Measurements from ENCODE around the gene PRKAG2. TPM values are rescaled to one million over a fixed set of nuclear protein-coding genes. Genes with fewer than 3 reads are reported as not detected.

The PRKAG2 gene
- total and polyA plus RNA-seq, 8 donors, result 19.9 to 302 (median 60.9) TPM

GRCh38 chr7:151634643-151635042 lies 242.3 kb downstream of the PRKAG2 start:
- 97 to 99% (median 99%) methylated on average over 2 of the region's 2 CpGs for WGBS, 5 donors

DNA sequence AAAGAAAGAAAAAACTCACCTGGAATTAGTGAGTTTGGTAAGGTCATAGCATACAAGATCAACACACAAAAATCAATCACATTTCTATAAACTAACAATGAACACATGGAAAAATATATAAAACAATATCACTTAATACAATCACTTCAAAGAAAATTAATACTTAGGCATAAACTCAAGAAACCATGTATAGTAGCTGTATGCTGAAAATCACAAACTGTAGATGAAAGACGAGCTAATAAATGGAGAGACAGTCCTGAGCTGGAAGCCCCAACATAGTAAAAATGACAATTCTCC lies 243.5 kb downstream of the PRKAG2 start:
- Histone ChIP-seq H3K4me1 (peaks cover 8 to 57% (median 27%) of the 10 kb centered on the region in 4 donors), H3K4me3 (no peak overlapping the region), H3K9me3 (no peaks in the 10 kb centered on the region), H3K27me3 (no peaks in the 10 kb centered on the region), H3K36me3 (no peaks in the 10 kb centered on the region), H3K27ac (peak overlapping the region in 3 of 5 donors; percentile 97 to 99 (median 98))
- TF ChIP-seq POLR2AphosphoS5 (IDR thresholded peaks at IDR 0.05) (no peak), POLR2A (IDR thresholded peaks at IDR 0.05) (no peak), EP300 (IDR thresholded peaks at IDR 0.05) (no peak)
- TF ChIP-seq, protein P1, sequence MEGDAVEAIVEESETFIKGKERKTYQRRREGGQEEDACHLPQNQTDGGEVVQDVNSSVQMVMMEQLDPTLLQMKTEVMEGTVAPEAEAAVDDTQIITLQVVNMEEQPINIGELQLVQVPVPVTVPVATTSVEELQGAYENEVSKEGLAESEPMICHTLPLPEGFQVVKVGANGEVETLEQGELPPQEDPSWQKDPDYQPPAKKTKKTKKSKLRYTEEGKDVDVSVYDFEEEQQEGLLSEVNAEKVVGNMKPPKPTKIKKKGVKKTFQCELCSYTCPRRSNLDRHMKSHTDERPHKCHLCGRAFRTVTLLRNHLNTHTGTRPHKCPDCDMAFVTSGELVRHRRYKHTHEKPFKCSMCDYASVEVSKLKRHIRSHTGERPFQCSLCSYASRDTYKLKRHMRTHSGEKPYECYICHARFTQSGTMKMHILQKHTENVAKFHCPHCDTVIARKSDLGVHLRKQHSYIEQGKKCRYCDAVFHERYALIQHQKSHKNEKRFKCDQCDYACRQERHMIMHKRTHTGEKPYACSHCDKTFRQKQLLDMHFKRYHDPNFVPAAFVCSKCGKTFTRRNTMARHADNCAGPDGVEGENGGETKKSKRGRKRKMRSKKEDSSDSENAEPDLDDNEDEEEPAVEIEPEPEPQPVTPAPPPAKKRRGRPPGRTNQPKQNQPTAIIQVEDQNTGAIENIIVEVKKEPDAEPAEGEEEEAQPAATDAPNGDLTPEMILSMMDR (IDR thresholded peaks at IDR 0.05), result no peak
- WGBS, 5 donors, result 92 to 100% (median 100%) methylated on average over 1 of the region's 1 CpG
- DNase-seq, result no peak
- intact Hi-C loops (cut with DNase I; ENCODE audit: low total_unique reads), result no loop called here

More at GRCh38 chr7:151634643-151635042, 242.3 kb downstream of the PRKAG2 start:
- TF ChIP-seq POLR2AphosphoS5 (IDR thresholded peaks at IDR 0.05), result no peak
- TF ChIP-seq, protein P1 (IDR thresholded peaks at IDR 0.05), result no peak
- TF ChIP-seq POLR2A (IDR thresholded peaks at IDR 0.05), result no peak
- TF ChIP-seq EP300 (IDR thresholded peaks at IDR 0.05), result no peak
- no peak overlapping the region for H3K4me3 ChIP-seq
- H3K36me3 ChIP-seq, result no peaks in the 10 kb centered on the region
- H3K27ac ChIP-seq, result peak overlapping the region in 2 of 5 donors; percentile 69 to 75
- H3K27me3 ChIP-seq, result no peaks in the 10 kb centered on the region
- peaks cover 8 to 50% (median 23%) of the 10 kb centered on the region in 4 donors for H3K4me1 ChIP-seq
- no peak for DNase-seq
- H3K9me3 ChIP-seq, result no peaks in the 10 kb centered on the region
- intact Hi-C loops (cut with DNase I; ENCODE audit: low total_unique reads), result no loop called here

DNA sequence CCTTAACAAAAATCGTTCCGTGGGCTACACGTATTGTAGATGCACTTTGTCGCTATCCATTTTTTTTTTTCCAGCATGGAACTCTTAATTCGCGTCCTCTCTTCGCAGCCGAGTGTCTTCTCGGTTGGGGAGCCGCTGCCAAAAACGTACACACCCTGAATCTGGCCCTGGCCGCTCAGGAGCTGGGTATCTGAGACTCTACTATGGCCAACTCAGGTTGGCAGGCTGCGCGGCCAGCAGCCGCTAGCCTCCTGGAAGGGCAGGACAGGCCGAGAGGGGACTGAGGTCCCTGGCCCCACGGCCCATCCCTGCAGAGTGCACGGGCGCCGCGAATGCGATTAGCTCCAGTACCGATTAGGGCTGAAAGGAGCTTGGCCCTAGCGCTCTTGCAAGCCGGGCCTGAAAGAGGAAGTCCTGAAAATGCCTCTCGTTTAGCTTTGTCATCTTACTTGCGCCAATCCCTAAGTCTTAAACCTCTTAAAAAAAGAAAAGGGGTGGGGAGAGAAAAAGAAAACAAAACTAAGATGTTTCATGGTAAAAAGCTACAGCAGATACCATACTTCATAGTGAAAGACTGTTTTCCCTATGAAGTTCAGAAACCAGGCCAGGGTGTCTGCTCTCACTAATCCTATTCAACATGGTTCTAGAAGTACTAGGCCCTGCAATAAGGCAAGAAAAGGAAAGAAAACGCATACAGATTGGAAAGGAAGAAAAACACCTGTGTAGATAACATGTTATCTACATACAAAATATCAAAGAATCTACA lies 244.0 kb downstream of the PRKAG2 start:
- peak overlapping the region; percentile 56 to 85 (median 77) for H3K4me3 ChIP-seq
- no peaks in the 10 kb centered on the region for H3K27me3 ChIP-seq
- peak; percentile 1 to 66 (median 55) for TF ChIP-seq POLR2AphosphoS5 (IDR thresholded peaks at IDR 0.05)
- TF ChIP-seq POLR2A (IDR thresholded peaks at IDR 0.05), result no peak
- no peaks in the 10 kb centered on the region for H3K9me3 ChIP-seq
- no peaks in the 10 kb centered on the region for H3K36me3 ChIP-seq
- 9 to 20% (median 10%) methylated on average over 27 to 28 of the region's 28 CpGs for WGBS, 5 donors
- H3K4me1 ChIP-seq, result peaks cover 8 to 57% (median 29%) of the 10 kb centered on the region in 4 donors
- peak overlapping the region; percentile 89 to 99 (median 98) for H3K27ac ChIP-seq
- intact Hi-C loops (cut with DNase I; ENCODE audit: low total_unique reads), result no loop called here
- peak; percentile 61 to 67 for DNase-seq

DNA sequence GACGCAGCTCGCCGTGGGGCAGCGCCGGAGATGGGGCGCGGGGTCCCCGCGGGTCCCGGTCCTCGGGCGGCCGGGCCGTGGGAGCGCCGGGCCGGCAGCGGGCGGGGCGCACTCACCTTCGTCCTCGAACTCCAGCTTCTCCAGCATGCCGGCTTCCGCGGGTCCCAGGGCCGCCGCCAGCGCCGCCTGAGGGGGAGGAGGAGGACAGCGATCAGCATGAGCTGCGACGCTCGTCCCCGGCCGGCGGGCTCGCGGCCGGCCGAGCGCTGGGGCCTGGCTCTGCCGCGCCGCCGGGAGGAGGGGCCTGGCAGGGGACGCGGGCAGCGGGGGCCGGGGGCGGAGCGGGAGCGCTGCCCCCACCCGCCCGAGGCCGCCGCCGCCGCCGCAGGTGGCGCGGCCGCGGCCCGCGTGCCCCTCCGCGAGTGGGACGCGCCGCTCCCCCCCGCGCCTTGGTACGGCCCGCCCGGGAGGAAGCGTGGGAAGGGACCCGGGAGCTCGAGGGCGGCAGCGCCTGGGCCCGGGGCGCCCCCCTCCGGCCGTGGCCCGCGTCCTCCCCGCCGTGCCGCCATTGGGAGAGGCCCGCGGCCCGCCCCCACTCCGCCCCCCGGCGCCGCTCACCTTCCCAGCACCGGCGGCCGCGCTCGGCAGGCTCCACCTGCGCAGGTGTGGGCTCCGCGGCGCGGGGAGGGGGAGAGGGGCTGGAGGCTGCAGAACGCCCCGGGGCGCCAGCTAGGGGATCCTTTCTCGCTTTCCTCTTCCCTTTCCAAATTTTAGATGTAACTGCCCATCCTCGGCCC lies 244.8 kb downstream of the PRKAG2 start:
- Histone ChIP-seq H3K27ac (peak overlapping the region; percentile 89 to 99 (median 98)), H3K9me3 (no peaks in the 10 kb centered on the region), H3K4me3 (peak overlapping the region; percentile 61 to 85 (median 77)), H3K36me3 (no peaks in the 10 kb centered on the region), H3K27me3 (no peaks in the 10 kb centered on the region), H3K4me1 (peaks cover 8 to 60% (median 33%) of the 10 kb centered on the region in 4 donors)
- 0 to 2% (median 1%) methylated on average over 13 to 83 of the region's 111 CpGs for WGBS, 5 donors
- DNase-seq, result peak; percentile 89 to 95
- TF ChIP-seq POLR2AphosphoS5 (IDR thresholded peaks at IDR 0.05) (peak in 2 of 3 donors; percentile 25 to 72), EP300 (IDR thresholded peaks at IDR 0.05) (no peak)
- TF ChIP-seq, protein P1 (IDR thresholded peaks at IDR 0.05), result peak in 2 of 7 experiments; percentile 14 to 54
- intact Hi-C loops (cut with DNase I; ENCODE audit: low total_unique reads), result no loop called here
